GM19043 (cell line): ENCODE measurements around the gene KLF3.
A peak's percentile ranks its signal among the peaks of the same experiment; 100 is the strongest.
"Not testable (repeated sequence)": the region's sequence is repeated elsewhere in the genome, so short reads cannot be mapped to it uniquely, and the experiment has no call there.

Experiments used
- ATAC-seq: cut with Tn5 transposase; IDR thresholded peaks from one replicate; pipeline ENCODE4 v1.9.1; 2021; ENCODE audit warnings: low read depth; ENCODE audit not compliant: unreplicated experiment

Gene KLF3

DNA sequence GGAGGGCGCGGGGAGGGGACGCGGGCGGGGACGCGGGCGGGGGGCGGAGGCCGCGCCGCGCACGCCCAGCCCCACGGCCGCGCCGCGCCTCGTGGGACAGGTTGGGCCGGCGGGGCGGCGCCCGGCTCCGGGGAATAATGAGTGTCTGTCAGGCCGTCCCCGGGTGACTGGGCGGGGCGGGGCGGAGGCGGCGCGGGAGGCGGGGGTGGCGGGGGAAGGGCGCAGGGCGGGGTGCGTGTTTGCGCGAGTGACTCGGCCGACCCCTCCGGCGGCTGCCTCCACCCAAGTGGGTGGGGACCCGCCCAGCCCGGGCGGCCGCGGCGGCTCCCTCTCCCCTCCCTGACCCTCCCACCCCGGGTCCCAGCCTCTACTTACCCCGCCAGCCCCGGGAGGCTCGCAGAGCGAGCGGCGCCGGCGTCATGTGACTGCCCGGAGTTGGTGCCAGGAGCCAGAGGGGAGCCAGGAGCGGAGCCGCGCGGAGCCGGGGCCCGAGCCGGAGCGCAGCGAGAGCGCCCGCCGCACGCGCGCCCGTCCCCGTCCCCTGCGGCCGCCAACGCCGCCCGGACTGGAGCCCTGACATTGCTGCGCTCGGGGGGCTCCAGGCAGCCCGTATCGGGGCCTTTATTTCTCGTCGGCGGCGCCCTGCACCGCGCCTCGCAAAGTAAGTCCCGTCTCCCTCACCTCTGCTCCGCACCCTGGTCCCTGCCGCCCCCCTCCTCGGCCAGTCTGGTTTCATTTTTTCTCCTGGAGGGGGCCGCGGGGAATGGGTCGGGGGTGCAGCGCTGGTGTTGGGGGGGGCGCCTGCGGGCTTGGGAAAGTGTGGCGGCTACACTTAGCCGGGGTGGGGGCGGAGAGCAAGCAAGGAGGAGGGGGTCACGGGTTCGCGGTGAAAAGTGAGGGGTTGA lies at the start of gene KLF3:
TSS of gene KLF3 (plus strand) at position 399 of the 905 bp plus-strand sequence. CDS start 16,427 bp downstream, outside the sequence.
- ATAC-seq = peak; percentile 56

DNA sequence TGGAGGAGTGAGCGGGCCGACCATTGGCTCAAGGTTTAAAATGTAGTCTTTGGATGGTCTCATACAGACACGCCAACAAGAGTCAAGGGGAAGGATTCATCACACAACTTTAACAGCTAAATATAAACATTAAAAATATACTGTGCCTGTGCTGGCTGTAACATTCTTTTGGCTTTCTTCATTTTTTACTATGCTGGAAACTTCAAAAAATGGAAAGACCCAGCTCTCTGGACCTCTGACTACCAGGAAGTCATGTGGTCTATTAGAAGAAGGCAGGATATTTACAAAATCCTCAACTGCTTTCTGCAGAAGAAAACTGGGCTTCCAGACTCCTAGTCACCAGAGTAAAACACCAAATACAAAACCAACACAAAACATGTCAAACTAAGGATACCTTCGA lies 49.8 kb upstream of the KLF3 start:
- no peak for ATAC-seq

GRCh38 chr4:38615847-38616246 lies 48.2 kb upstream of the KLF3 start:
- ATAC-seq = no peak

GRCh38 chr4:38618505-38618904 lies 45.5 kb upstream of the KLF3 start:
- no peak for ATAC-seq

GRCh38 chr4:38619316-38619715 lies 44.7 kb upstream of the KLF3 start:
- ATAC-seq = no peak

- ATAC-seq = no peak
These were observed 43.9 kb upstream of the KLF3 start for GRCh38 chr4:38620065-38620464.

GRCh38 chr4:38620527-38621027 lies 43.4 kb upstream of the KLF3 start:
- no peak for ATAC-seq

DNA sequence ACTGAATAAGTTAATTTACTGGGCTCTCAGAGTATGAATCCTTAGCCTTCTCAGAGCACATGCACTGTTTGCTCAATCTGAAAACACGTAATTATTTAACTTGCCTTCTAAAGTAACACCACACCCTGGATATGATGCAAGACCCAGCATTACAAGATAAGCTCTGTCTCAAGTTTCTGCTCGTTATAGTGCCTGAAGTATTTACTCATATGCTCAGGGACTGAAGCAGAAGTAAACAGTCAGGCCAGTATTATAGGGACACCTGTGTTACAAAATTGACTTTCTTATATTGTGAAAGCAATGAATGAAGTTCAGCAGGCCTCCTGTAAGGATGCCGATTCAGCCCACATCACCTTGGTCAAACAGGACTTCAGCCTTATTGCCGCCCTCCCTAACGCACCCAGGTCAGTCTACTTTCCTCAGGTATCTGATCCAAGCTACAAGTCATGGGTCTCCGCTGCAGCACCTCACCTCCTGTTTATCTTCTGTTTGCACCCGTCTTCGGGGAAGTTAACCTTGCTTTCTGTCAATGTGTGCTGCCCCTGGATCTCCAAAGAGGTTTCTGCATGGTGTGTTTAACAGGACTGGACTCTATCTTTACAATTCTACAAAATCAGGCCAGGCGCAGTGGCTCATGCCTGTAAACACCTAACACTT lies 42.8 kb upstream of the KLF3 start:
- no peak for ATAC-seq

GRCh38 chr4:38621831-38622230 lies 42.2 kb upstream of the KLF3 start:
- ATAC-seq = no peak

DNA sequence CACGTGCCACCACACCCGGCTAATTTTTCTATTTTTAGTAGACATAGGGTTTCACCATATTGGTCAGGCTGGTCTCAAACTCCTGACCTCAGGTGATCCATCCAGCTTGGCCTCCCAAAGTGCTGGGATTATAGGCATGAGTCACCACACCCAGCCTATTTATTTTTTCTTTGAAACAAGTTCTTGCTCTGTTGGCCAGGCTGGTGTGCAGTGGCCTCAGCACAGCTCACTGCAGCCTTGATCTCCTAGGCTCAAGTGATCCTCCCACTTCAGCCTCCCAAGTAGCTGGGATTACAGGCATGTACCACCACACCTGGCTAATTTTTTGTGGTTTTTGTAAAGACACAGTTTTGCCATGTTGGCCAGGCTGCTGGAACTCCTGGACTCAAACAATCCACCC lies 41.7 kb upstream of the KLF3 start:
- not testable (repeated sequence) for ATAC-seq

- no peak for ATAC-seq
These were observed 40.7 kb upstream of the KLF3 start for GRCh38 chr4:38623260-38623659.

- no peak for ATAC-seq
These were observed 39.7 kb upstream of the KLF3 start for GRCh38 chr4:38624311-38624710.

- no peak for ATAC-seq
These were observed 38.5 kb upstream of the KLF3 start for GRCh38 chr4:38625508-38625907.

- ATAC-seq = not testable (repeated sequence)
These were observed 37.0 kb upstream of the KLF3 start for GRCh38 chr4:38626901-38627444.

- no peak for ATAC-seq
These were observed 33.5 kb upstream of the KLF3 start for GRCh38 chr4:38630519-38630918.

DNA sequence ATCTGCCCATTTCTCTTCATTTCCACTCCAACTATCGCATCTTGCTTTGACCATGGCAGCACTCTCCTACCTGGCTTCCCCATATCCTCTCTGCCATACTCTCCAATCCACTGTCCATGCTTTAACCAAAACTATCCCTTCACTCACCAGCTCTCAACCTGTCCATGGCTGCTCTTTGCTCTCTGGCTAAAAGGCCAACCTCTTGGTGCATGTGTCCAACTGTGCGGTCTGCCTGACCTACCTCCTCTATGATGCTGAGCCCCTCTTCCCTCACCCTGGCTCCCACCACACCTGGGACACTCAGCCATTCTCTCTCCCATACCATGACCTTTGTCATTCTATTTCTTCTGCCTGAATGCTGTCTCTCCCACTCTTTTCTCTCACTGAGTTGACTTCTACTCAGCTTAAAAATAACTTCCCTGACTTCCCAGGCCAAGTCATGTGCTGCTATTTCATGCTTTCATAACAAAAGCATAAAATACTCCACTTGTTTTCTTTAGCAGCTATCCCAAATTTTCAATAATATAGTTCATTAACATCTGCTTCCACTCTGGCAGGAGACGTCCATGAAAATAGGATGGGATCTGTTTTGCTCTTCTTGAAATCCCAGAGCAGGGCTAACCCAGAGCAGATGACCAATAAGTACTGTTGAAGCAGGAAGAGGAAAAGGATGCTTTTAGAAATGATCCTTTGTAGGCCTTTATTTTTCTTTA lies 29.8 kb upstream of the KLF3 start:
- no peak for ATAC-seq

- ATAC-seq = no peak
These were observed 24.8 kb upstream of the KLF3 start for GRCh38 chr4:38639242-38639641.

GRCh38 chr4:38641811-38642210 lies 22.2 kb upstream of the KLF3 start:
- ATAC-seq = no peak

- ATAC-seq = no peak
These were observed 19.8 kb upstream of the KLF3 start for GRCh38 chr4:38644201-38644600.

GRCh38 chr4:38647101-38647819 lies 16.7 kb upstream of the KLF3 start:
- no peak for ATAC-seq
